Suppressor macrophage treated with lipopolysaccharide for 1 hour (primary cell): ENCODE measurements around the gene KLHL18.
"Not testable (repeated sequence)": the region's sequence is repeated elsewhere in the genome, so short reads cannot be mapped to it uniquely, and the experiment has no call there.

Source experiments
- DNase-seq, 3 donors: peaks; one replicate each; pipeline ENCODE4 v3.0.0-alpha.2; 2020 to 2022

The KLHL18 gene

GRCh38 chr3:47282424-47283192, at the start of gene KLHL18, which contains the start of gene KIF9:
Gene KLHL18 (plus strand): TSS chr3:47282944. CDS start chr3:47282966, 22 bp downstream.
Gene KIF9 (minus strand): TSS chr3:47282799. CDS start chr3:47277374, 5,425 bp downstream.
- peak; percentile 96 to 98 (median 98) for DNase-seq

- DNase-seq = no peak
Measured at GRCh38 chr3:47238017-47238416, 44.7 kb upstream of the KLHL18 start.

DNA sequence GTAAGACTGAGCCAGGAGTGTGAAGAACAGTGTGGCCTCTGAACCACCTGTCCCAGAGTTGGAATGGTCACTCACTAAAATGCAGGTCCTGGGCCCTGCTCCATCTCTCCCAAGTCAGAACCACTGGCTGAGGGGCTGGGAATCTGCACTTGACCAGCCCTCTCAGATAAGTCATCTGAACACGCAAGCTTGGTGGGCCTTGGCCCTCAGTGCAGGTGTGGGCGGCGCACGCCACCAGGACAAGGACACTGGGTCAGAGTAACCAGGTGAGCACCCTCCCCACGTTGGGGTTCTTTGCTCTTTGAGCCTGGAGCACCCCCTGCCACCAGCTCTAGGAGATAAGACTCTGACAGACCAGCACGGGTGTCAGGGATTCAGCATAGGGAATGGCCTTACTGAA, 42.8 kb upstream of the KLHL18 start:
- no peak for DNase-seq

GRCh38 chr3:47243419-47244147, 39.2 kb upstream of the KLHL18 start:
- DNase-seq = no peak

DNA sequence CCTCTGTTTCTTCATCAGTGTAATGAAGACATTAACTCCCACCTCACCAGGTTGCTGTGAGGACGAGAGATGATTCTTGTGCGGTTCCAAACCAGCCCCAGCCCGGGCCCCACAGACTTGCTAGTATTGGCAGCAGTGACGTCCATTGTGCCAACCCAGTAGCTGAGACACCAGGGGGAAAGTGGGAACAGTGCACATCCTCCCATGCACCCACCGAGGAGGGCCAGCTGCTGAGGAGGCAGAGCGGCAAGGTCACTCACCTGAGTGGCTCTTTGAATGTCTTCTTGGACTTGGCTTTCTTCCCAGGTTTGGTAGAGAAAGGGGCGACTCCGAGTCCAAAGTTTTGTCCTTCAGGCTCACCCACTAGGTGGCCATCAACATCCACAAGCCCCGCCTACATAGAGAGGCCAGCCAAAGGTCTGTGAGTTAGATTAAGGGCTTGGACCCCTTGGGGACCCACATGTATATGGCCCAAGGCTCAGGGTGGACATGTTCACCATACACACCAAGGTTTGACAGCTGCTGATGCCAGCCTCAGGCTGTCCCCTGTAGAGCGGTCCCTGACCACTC, 38.1 kb upstream of the KLHL18 start:
- no peak for DNase-seq

DNA sequence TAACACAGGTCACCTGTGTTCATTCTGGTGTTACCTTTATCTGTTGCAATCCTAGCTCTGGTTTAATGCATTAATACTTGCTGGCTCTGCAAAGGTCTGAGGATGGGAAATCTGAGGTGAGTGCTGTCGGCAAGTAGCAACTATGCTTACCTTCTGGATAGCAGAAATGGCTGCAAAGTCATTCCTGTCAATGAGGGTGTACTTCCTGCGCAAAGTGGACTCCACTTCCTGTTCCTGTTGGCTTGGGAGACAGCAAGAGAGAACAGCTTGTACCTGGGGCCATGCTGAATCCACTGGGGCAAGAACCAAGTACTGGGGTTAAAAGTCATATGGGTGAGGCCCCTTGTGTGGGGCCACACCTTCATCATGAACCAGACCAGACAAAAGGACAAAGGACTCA, 37.5 kb upstream of the KLHL18 start:
- no peak for DNase-seq

- DNase-seq = no peak
Measured at GRCh38 chr3:47247131-47248064, 35.3 kb upstream of the KLHL18 start.

GRCh38 chr3:47250309-47251060, 32.3 kb upstream of the KLHL18 start:
- DNase-seq = peak; percentile 76 to 80 (median 76)

- DNase-seq = not testable (repeated sequence)
Measured at GRCh38 chr3:47251085-47251484, 31.7 kb upstream of the KLHL18 start.

DNA sequence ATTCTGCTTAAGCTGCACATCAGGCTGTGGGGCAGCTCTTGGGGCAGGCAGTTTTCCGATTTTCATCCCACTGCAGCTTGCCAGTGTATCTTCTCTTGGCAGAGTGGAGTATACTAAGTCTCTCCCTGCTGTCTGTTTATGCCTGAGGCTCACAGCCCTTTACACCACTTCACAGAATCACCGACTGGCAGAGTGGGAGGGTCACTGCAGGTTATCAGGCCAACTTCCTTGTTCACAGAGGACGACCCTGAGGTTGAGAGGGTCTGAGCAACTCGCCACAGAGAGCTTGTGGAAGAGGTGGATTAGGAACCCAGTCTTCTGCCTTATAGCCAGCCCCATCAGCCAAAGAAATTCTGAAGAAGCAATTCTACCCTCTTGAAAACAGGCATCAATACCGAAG, 31.1 kb upstream of the KLHL18 start:
- no peak for DNase-seq

DNA sequence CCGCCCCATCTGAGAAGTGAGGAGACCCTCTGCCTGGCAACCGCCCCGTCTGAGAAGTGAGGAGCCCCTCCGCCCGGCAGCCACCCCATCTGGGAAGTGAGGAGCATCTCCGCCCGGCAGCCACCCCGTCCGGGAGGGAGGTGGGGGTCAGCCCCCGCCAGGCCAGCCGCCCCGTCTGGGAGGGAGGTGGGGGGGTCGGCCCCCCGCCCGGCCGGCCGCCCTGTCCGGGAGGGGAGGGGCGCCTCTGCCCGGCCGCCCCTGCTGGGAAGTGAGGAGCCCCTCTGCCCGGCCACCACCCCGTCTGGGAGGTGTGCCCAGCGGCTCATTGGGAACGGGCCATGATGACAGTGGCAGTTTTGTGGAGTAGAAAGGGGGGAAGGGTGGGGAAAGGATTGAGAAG, 26.4 kb upstream of the KLHL18 start:
- not testable (repeated sequence) for DNase-seq

DNA sequence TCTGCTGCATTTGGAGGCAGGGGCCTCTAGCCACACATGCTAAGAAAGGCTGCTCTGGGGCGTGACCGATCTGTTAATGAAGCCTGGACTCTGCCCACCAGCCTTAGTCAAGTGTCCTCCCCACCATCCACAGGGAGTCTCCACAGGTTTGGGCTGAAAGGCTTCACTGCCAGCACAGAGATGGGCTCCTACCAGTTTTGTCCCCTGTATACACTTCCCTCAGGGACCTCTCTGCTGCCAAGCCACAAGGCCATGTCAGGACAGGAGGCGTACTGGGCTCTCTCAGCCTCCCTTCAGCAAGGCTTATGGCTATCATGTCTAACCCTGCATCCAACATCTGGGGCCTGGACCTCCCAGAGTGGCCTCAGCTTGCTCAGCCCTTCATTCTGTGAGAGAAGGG, 23.6 kb upstream of the KLHL18 start:
- no peak for DNase-seq

- no peak for DNase-seq
Measured at GRCh38 chr3:47260605-47261004, 22.1 kb upstream of the KLHL18 start.

DNA sequence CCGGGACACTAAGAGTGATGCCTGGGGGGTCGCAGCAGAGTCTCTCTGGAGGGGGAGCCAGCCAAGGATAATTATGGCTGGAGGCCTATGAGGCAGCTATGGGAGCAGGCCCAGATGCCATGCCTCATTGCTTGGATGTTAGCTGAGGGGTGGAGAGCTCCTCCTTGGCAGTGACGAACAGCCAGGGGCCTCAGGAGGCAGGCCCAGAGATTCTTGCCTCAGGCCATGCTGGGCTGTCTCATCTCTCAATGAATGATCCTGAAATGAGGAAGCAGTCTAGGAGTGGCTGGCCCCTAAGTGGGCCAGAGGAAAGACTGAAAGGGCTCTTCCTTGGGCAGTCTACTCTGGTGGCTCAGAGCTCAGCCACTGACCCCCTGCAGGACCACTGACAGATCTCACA, 21.4 kb upstream of the KLHL18 start:
- DNase-seq = peak; percentile 36 to 42 (median 41)

DNA sequence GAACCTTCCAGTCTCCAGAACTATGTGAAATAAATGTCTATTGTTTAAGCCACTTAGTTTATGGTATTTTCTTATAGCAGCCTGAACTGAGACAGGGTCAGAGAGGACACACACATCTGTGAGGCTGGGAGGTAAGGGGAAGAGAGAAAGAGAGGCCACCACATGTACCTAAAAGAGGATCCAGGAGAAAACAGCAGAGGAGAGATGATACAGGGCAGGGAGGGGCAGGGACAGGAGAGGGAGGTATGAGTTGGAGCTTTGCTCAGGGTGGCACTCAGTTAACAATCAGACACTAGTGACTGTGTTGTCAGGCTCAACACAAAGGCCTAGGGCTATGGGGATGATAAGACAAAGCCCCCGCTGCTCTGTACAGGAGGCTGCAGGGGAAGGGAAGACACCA, 17.7 kb upstream of the KLHL18 start:
- no peak for DNase-seq

DNA sequence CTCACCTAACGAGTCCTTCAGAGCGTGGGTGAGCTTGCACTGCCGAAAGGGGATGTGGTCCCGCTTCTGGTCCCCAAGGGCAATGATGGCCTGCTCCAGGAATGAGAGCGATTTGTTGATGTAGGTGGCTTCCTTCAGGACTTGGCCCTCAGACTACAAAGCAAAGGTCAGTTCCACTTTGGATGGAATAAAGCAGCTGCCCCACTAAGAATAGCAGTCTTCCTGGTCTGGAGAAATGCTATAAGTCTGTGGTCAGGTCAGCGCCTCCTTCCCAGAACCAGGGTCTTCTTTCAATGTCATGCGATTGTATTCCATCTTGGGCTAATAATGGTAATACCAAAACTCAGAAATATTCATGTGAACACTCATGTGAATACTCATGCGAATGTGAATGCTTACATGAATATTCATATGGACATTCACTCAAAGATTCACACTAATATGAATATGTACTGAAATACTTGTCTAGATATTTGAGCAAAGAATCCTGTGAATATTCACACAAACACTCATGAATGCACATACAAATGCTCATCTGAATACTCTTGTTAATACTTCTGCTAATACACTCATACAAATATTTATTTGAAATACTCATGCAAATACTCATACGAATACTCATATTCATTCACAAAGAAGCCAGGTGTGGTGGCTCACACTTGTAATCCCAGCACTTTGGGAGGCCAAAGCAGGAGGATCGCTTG, 16.9 kb upstream of the KLHL18 start:
- DNase-seq = no peak

- peak; percentile 78 to 88 (median 79) for DNase-seq
Measured at GRCh38 chr3:47266709-47267489, 15.8 kb upstream of the KLHL18 start.

GRCh38 chr3:47267490-47267824, 15.3 kb upstream of the KLHL18 start:
- no peak for DNase-seq

DNA sequence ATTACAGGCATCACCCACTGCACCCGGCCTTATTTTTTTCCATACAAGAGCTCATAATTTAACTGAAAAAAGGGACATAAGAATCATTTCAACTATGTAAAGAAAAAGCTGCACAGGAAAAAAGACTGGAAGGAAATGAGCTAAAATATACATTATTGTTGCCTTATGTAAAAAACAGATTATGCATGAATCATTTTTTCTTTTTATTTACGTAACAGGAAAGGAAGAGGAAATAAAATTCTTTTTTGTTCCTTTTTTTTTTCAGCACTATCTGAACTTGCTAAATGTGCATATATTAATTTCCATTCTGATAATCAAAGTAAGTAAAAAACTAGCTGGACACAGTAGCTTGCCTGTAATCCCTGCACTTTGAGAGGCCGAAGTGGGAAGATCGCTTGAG, 12.2 kb upstream of the KLHL18 start:
- peak in 2 of 3 donors; percentile 47 to 57 for DNase-seq

- no peak for DNase-seq
Measured at GRCh38 chr3:47273564-47273963, 9.2 kb upstream of the KLHL18 start.

- no peak for DNase-seq
Measured at GRCh38 chr3:47274652-47275051, 8.1 kb upstream of the KLHL18 start.
